Fibroblast of mammary gland (primary cell): ENCODE measurements around the gene LRP8.
A peak's percentile ranks its signal among the peaks of the same experiment; 100 is the strongest.

Experiments used
- DNase-seq: peaks from one replicate; pipeline ENCODE4 v3.0.0-alpha.2; 2010; ENCODE audit warnings: low read depth
- H3K4me3 ChIP-seq: 2 replicates; pipeline ENCODE4 v1.5.1; 2011; ENCODE audit warnings: low read depth, mild to moderate bottlenecking, low read length, moderate library complexity; ENCODE audit not compliant: control insufficient read depth
- TF ChIP-seq, protein P1 (sequence below): conservative IDR thresholded peaks from 2 replicates; pipeline ENCODE4 v1.5.1; 2011; ENCODE audit warnings: low read depth, low read length, inconsistent platforms; ENCODE audit not compliant: control insufficient read depth, insufficient read depth

Gene LRP8

GRCh38 chr1:53328541-53329499, 950 bp upstream of the LRP8 start:
- TF ChIP-seq, protein P1, sequence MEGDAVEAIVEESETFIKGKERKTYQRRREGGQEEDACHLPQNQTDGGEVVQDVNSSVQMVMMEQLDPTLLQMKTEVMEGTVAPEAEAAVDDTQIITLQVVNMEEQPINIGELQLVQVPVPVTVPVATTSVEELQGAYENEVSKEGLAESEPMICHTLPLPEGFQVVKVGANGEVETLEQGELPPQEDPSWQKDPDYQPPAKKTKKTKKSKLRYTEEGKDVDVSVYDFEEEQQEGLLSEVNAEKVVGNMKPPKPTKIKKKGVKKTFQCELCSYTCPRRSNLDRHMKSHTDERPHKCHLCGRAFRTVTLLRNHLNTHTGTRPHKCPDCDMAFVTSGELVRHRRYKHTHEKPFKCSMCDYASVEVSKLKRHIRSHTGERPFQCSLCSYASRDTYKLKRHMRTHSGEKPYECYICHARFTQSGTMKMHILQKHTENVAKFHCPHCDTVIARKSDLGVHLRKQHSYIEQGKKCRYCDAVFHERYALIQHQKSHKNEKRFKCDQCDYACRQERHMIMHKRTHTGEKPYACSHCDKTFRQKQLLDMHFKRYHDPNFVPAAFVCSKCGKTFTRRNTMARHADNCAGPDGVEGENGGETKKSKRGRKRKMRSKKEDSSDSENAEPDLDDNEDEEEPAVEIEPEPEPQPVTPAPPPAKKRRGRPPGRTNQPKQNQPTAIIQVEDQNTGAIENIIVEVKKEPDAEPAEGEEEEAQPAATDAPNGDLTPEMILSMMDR, result no peak
- no peak for DNase-seq
- peak overlapping the region; percentile 50 for H3K4me3 ChIP-seq

DNA sequence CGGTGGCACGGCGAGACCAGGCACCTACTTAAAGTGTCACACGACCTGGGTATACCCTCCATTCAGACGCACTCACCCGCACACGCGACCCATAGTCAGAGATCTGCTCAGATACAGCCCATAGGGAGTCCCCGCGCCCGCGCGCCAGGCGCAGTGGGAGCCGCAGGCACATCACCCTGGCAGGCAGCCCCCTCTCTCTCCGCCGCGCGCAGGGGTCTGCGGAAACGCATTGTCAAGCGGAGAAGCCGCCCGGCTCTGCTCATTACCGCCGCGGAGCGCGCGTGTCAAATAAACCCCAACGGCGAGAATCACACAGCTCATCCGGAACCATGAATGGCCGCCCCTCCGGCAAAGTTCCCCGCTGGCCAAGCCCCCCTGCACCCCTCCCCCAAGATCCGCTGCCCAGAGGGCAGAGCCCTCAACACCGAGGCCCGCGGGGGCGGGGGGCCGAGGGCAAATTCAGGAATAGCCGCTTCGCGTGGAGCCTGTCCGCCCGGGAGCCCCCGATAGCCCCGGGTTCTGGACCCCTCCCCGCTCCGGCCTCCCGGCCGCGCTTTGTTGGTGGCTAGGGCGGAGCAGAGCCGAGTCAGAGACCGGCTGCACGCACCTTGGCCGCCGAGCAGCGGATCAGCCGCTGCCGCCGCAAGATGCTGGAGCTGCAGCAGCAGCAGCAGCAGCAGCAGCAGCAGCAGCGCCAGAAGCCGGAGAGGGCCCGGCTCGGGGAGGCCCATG, 522 bp downstream of the LRP8 start:
- TF ChIP-seq, protein P1, result no peak
- DNase-seq, result peak; percentile 21
- H3K4me3 ChIP-seq, result peak overlapping the region; percentile 83

DNA sequence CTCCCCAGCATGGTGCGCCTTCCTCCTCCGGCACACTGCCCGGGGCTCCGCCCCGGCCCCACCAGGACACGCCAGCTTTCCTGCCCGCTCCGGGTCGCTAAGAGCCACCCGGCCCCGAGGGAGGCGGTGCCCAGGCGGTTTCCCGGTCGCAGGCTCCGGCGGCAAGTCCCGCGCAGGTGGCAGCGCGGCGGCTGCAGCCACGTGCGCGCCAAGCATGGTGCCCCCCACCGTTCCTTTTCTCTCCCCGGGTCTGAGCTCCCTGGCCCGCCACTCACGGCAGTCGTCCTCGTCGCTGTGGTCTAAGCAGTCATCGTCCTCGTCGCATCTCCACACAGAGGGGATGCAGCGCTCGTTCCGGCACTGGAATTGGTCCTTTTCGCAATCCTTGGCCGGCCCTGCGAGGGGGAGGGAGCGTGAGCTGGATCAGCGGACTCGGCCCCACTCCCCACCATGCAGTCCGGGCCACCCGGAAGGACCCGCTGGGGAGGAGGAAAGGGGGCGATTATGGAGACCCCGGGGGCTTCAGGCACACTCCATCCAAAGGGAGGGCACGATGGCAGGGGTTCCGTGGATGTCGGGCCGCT, 1.2 kb downstream of the LRP8 start:
- DNase-seq, result peak; percentile 4
- H3K4me3 ChIP-seq, result peak overlapping the region; percentile 83
- TF ChIP-seq, protein P1, result no peak

- peak; percentile 86 for DNase-seq
- H3K4me3 ChIP-seq, result peak overlapping the region; percentile 83
- TF ChIP-seq, protein P1, result no peak
Measured at GRCh38 chr1:53326088-53326597, 1.7 kb downstream of the LRP8 start.

DNA sequence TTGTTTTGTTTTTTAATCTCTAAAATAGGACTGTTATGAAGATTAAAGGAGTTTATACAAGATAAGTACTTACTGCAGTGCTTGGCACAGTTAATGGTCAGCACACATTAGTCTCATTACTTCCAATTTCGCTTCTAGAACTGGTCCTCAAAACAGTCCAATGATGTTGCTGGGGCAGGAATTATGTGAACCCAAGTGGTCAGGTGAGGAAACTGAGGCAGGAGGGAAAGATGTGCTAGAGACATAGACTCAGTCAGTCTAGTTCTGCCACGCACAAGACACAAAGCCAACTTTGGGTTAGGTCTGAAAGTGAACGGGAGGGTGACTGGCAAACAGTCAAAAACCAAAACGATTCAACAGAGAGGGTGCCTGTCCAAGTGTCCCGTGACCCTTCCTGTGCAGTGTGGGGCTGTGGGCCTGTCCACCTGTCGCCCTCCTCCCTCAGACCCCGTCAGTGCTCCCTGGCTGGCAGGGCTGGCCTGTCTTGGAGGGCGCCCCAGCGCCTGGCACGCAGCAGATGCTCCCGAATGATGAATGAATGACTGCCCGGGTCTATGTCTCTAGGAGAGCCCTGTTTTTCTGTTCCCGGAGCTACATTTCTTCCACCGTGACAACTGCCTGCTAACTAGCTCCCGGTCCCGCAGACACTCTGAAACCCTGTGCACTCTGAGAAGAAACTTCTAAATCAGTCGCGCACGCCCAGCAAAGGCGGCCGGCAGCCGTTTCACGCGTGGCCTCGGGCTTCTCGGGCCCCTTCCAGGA, 2.4 kb downstream of the LRP8 start:
- TF ChIP-seq, protein P1, result no peak

More for the DNA sequence above, 2.4 kb downstream of the LRP8 start:
- H3K4me3 ChIP-seq, result peak overlapping the region; percentile 83
- DNase-seq, result no peak
